GM12892 (cell line): ENCODE data around the gene VAT1.

ENCODE experiments used
- POLR2A ChIP-seq: IDR thresholded peaks from 2 replicates; pipeline ENCODE4 v1.6.1; 2011; ENCODE audit warnings: low read depth, low read length, control low read depth
- TAF1 ChIP-seq: IDR thresholded peaks from 2 replicates; pipeline ENCODE4 v1.6.1; 2011; ENCODE audit warnings: low read depth, mild to moderate bottlenecking, control low read depth, low read length, borderline replicate concordance

DNA sequence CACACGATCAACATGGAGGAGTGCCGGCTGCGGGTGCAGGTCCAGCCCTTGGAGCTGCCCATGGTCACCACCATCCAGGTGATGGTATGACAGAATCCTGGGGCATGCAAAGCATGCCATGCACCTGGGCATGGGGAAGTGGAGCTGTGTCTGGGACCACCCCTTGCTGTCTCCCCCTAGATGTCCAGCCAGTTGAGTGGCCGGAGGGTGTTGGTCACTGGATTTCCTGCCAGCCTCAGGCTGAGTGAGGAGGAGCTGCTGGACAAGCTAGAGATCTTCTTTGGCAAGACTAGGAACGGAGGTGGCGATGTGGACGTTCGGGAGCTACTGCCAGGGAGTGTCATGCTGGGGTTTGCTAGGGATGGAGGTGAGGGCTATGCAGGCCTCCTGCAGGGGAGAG, 8.9 kb downstream of the VAT1 start:
- TF ChIP-seq POLR2A, result no peak
- no peak for TF ChIP-seq TAF1
